NCI-H446 (cell line): ENCODE results near the gene CNTN1.

ENCODE experiments used
- DNase-seq, 2 experiments: peaks; one replicate each; lab custom pipeline; 2025; lab: John Stamatoyannopoulos, UW

The CNTN1 gene

DNA sequence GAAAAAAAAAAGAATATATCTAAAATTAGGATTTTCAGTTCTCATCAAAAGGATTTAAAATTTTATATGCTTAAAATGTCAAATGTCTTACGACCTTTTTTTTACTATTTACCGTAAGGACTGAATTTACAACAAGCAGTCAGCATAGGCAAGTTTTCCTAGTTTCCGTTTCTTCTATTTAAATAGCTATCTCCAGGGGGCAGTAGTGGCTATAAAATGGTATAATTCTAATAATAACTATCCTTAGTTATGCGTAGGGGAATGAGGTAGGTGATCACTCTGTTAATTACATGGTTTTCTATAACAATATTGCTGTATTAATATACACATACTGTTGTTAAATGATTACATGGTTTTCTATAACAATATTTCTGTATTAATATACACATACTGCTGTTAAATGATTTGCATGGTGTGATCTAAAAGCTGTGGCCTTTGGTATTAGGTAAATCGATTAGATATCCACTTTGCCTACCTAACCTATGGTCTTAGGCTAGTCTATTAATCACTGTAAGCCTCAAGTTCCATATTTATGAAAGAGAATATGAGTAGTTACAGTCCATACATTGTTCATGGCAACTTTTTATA lies 278.2 kb downstream of the CNTN1 start:
- peak; percentile 2 to 25 for DNase-seq

DNA sequence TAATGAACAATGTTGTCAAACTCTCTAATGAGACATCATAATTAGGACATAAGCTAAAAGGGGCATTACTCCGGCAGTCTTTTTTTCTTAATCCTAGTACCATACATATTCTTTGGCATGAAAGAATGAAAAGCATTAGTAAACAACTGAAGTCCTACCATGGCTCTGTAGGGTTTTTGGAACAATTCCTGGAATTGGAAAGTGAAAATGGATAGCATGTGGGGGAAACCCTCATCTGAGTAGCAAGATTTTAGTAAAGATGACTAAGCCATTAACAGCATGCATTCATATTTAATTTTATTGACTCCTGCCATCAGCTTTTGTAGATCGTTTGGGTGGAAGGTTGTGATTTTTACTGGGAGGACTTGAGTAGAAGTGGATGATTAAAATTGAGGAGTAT lies 279.7 kb downstream of the CNTN1 start:
- peak; percentile 42 to 71 for DNase-seq

DNA sequence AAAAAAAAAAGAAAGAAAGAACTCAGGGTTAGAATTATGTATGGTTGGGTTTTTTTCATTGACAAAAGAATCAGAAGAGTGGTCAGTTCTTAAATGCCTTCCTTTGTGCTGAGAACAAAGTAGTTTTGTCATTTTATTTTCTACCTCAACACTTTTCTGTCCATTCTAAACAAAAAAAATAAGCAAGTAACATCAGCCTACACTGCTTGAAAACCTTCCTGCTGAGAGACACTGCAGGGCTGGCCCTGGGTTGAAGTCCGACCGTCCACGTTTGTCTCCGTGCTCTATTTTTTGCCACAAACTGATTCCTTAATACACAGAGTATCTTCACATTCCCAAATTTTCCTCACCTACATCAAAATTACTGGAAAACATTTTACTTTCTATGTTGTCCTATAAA lies 284.3 kb downstream of the CNTN1 start:
- no peak for DNase-seq

DNA sequence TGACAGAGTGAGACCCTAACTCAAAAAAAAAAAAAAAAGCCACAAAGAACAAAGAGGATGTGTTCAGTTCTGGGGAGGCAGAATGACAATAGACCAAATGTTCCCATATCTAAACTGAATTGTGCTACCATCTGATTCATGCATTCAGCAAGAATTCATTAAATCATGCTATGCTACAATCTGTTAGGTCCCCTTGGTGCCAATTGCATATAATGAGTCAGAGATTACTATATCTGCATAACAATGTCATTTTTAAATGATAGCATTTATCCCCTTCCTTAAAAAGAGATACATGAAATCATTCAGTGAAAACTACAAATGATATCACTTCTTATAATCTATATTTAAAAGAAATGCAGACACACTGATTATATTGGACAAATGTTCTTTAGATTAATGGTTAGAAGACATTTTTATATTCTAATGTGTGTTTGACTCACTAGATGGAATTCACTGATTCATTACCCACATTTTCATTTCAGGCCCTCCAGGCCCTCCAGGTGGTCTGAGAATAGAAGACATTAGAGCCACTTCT lies 288.3 kb downstream of the CNTN1 start:
- no peak for DNase-seq

DNA sequence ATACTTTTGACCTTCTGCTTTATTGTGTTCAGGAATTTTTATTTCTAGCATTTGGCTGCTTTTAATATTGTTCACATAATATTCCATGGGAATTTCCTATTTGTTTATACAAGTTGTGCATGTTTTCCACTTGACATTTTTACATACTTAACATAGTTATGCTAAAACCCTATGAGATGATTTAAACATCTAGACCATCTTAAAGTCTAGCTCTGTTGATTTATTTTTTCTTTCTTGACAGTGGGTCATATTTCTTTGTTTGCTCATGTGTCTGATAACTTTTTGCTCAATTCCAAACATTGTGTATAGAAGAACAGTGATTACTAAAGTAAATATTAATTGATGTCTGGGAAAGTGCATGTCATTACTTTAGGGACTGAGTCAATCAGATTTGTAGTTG lies 293.8 kb downstream of the CNTN1 start:
- DNase-seq: no peak

DNA sequence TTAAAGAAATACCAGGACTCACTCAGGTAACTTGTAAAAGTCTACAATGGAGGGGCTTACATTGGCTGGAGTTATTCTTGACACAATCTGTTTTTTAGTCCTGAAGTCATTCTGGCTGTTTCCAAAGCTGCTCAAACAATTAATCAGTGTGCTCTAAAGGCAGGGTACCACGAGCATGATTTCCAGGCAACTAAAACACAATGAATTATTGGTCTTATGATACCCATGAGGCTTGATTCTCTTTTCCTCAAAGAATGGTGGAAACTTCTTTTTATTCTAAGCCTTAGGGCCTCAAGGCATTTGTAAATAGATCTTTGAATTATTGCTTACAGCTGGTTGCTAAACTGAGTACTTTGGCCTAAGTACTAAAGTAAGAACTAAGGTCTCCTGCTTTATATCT lies 296.1 kb downstream of the CNTN1 start:
- no peak for DNase-seq

DNA sequence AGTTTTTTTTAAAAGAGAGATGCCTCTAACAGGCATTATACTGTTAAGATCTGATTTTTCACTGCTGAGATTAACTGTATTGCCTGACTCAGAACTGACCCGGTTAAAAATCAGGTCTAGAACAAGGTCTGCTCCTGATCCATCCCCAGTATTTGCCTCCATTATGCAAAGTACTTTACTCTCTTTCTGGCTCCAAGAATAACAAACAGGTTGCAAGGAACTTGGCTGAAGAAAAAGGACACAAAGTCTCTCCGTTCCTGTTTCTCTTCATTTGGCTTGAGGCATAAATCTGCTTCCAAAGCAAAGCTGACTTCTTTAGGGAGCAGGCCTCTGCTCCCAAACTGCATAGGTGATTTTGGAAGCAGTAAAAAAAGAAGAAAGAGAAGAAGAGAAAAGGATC lies 296.6 kb downstream of the CNTN1 start:
- DNase-seq: no peak

DNA sequence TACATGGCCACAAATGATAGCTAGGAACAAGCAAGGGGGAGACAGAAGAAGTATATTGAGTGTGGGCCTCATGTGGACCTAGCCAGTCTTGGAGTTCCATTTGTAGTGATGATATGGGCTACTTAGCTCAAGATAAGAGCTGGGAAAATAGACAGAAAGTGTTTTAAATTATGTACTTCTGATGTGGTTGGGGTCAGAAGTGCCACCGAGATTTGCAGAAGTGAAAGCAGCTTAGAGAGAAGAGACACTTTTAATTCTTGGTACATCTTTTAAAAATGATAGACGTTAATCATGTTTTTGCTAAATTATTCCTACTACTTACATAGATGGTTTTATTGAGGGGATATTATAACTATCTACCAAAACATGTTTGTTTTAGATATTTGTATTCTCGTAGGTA lies 297.5 kb downstream of the CNTN1 start:
- no peak for DNase-seq

DNA sequence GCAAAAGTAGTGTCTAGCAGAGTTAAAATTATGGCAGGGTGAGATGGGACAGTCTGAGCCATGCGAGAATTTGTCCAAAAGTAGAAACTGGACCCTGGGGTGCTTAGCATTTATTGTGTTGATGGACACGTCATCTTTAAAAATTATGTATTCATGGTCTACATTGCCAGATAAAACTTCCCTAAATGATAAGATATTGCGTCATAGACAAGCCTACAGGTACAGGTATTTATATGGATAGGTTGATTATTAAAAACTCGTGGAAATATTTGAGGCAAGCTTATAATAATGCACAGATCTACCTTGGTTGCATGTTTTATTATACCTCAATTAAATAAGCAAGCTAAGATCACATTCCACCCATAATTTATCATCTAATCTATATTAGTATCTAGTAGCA lies 299.9 kb downstream of the CNTN1 start:
- no peak for DNase-seq

DNA sequence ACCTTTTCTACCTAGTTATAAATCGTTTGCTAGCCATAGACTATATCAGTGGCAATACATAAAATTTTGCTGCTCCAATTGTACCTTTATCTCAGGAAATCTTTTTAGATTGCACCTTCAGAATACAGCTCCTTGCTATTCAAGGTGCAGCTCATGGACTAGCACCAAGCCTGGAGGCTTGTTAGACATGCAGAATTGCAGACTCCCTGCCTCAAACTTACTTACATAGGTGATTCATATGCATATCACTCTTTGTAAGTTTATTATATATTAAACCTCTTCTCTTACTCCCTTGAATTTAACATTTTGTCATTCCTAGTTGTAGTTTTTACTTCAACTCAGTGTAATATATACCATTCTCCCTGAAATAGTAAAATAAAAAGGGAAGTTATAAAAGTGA lies 300.4 kb downstream of the CNTN1 start:
- DNase-seq: no peak

DNA sequence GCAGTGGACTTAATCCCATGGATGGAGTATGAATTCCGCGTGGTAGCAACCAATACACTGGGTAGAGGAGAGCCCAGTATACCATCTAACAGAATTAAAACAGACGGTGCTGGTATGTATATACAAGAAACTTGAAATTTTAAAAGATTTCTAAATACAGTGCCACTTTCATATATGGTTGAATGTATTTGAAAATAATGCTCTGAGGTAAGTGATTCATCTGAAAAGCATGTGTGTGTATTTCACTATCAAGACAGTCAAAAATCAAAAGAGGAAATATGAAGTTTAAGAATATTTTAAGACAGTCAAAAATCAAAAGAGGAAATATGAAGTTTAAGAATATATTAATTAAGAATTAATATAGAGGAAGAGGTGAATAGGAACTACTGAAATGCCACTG lies 300.9 kb downstream of the CNTN1 start:
- DNase-seq: no peak

DNA sequence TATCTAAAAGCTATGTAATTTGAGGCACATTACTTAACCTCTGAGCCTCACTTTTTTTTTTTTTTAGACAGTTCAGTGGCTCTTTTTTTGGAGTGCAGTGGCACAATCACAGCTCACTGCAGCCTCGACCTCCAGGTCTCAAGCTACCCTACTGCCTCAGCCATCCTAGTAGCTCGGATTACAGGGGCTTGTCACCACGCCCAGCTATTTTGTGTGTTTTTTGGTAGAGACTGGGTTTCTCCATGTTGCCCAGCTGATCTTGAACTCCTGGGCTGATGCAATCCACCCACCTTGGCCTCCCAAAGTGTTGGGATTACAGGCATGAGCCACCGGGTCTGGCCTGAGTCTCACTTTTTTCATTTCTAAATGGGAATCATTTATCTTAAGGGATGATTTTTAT lies 303.9 kb downstream of the CNTN1 start:
- no peak for DNase-seq

DNA sequence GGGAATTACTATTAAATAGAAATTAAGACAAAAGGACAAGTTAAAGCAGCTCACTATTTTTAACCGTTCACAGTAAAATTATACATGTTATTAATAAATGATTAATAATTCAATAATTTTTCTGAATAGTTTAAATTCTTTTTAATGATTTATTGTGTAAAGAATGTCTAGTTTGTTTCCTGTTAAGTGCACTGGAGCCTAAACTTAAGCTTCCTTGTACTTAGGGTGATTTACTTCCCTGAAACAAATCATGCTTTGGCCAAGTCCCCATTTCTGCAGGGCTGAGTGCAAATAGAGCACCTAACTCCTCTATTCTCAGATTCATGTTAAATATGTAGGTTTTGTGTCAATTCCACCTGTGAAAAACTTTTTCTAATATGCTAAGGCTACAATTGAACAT lies 307.0 kb downstream of the CNTN1 start:
- no peak for DNase-seq

DNA sequence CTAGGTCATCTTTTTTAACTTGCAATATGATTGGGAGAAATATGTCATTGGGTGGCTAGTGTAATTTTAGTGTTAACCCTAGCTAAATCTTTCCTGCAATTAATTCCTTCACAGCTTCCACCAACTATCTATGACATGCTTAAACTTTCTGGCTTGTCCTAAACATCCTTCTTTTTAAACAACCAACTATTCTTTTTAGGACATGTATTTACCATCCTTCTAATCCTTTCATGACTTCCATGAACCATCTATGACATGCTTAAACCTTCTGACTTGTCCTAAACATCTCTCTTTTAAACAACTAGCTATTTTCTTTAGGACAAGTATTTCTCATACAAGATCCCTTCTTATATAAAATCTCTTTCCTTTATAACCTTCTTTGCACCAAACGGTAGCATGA lies 316.2 kb downstream of the CNTN1 start:
- no peak for DNase-seq

DNA sequence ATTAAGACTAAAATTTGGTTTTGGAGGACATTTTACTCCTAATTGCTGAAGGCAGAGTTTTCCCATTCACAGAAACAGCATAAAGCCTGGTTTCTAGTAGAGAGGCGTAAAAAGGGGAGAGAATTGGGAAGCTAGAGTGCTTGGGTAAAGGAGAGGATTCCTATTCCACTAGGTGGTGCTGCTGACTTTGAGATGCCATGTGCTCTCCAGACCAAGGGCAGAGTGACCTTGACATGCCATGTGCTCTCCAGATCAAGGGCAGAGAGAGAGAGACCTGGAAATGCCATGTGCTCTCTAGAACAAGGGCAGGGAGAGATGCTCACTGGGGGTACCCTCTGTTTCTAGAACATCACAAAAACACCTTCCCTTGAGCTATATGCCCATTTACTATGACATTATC lies 319.7 kb downstream of the CNTN1 start:
- DNase-seq: no peak

DNA sequence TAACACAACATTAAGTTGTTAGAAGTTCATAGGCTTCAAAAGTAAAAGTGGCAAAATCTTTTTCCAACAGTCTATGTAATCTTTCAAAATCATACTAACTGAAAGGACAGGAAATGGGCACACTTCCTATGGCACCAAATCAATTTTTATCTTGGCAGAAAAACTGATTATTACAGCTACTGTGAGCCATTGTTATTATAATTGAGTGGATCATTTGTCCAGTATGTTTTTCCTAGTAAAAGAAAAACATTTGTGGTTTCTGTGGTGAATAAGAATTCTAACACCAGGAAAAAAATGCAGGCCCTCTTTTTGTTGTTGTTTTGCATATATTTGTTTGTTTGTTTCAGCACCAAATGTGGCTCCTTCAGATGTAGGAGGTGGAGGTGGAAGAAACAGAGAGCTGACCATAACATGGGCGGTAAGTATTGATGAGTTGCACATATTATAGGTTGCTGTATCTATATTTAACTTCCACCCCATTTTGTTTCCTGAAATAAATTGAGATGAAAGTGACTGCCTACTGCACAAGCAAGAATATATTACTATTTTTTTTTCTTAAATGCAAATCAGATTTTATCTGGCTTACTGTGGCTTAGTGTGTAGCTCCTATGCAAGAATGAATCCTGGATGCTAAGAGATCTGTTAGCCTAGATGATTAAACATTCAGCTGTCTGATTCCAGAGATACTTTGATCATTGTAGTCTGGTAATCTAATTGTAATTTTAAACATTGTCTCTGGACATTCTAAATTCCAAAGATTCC lies 321.8 kb downstream of the CNTN1 start:
- DNase-seq: no peak

DNA sequence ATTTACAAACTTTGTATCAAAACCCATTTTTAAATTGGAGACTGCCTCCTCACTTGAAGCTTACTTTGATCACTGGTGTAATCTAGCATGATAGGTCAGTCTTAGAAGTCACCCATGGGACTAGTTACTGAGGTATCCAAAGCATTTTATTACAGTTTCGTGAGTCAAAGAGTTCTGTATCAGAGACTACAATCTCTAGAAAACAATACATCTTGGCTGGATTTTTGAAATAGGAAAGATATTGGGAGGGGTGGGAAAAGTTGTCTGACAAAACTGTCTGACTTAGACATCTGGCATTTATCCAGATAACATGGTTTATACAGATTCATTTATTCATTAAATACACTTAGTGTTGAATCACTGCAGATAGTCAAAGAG lies 322.4 kb downstream of the CNTN1 start:
- DNase-seq: no peak

DNA sequence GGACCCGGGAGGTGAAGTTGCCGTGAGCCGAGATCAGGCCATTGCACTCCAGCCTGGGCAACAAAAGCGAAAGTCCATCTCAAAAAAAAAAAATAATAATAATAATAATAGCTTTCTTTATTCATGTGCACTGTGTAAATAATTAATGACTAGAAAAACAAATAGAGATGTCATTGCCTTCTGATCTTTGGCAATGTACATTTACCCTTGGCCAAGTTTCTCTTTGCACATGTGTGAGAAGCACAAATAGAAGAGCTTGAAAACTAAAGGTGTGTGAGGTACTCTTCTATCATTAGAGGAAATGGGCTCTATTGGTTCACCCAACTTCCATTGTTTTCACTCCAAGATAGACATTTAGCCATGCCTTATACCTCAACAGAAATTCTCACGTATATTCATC lies 325.8 kb downstream of the CNTN1 start:
- no peak for DNase-seq

DNA sequence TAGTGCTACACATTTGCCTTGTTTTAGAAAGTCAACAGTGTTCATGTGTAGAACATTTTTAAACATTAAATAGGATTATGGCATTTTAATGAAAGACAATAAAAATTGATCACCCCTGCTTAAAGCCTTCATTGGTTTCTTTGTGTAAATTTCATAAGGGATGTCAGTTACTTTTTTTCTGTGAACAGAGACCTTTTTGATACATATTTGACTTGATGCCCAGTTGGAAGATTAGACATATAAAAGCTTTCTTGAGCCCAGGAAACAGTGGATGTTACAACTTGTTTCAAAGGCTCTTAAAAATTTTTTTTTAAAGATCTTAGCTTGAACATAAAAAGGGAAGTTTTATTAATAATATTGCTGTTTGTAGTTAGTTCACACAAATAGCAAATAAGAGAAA lies 327.2 kb downstream of the CNTN1 start:
- DNase-seq: no peak

DNA sequence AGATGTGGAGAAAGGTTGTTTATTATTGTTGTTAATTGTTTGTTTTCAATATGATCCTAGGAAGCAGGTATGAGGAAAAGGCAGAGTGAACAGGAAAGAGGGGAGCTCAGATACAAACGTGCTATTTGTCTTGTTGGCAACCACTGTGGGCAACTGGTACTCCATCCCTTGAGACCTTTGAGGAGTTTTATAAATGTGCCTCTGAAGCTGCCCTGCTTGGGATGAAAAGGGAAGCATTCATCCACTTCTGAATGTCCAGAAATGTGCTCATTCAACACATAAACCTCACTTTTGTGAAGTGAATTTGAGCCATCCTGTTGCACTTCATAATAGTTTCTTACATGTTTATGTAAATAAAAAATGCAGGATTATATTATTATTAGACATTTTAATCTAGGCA lies 331.6 kb downstream of the CNTN1 start:
- no peak for DNase-seq

DNA sequence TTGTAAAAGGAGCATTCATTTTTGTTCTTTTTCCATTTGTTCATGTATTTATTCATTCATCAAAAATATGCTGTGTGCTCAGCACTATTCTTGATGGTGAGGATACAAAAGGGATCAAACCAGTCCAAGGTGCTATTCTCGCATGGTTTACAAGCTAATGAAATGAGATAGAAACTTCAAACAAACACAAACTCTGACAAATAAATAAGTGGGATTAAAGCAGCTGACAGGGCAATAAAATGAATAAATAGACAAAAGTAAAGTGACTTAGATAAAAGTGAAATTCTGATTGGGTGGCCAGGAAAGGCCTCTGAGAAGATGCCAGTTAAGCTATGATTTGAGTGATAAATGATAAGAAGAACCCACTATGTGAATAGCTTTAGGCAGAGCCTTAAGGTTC lies 333.9 kb downstream of the CNTN1 start:
- DNase-seq: no peak

DNA sequence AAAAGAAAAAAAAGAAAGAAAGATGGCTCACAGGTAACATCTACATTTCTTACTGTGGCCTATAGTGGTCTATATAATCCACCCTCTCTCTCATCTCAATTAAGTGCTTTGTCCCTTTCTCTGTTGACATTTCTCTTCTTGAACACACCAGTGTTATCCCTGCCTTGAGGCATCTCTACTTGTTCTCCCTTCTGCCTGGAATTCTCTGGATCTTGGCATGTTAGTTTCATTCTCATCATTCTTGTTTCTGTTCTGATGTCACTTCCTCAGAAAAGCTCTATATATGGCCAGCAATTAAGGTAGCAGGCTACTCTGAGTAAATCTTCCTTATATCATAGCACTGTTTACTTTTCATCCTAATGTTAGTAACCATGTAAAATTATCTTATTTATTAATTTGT lies 340.1 kb downstream of the CNTN1 start:
- DNase-seq: no peak

DNA sequence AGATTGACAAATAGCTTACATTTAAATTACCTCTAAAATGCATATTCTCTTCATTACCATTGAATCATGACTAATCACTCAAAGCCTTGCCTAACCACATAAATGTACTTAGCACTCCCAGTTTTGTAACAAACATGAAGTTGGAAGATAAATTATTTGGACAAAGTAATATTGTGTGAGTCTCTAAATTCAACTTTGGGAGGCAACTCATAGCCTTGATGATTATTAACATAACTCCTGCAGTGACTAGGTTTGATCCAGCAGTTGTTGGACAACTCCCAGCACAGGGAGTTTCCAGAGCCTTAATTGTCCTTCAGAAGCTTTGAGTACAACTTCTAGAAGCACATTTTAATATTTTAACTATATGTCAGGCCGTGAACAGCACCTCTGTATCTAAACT lies 342.4 kb downstream of the CNTN1 start:
- no peak for DNase-seq

DNA sequence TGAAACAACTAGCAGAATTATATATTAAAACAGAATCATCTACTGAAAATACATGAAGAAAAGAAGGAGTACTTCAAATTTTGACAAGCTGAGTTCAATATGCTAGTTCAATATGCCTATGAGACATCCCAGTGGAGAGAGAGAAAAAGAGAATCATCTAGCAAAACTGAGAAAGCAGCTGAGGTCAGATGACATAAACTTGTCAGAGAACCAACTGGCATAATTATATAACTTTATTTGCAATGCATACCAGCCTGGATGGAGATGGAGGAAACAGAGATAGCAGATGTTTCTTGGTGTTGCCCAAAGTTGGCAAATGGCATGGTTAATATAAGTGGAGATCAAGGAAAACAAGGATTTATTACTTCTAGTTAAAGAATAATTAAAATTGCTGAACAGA lies 347.2 kb downstream of the CNTN1 start:
- no peak for DNase-seq
